ENCODE data around the gene NCKAP1.
A peak's percentile ranks its signal among the peaks of the same experiment; 100 is the strongest.
"Not testable (repeated sequence)": the region's sequence is repeated elsewhere in the genome, so short reads cannot be mapped to it uniquely, and the experiment has no call there.

NCKAP1 gene, protein sequence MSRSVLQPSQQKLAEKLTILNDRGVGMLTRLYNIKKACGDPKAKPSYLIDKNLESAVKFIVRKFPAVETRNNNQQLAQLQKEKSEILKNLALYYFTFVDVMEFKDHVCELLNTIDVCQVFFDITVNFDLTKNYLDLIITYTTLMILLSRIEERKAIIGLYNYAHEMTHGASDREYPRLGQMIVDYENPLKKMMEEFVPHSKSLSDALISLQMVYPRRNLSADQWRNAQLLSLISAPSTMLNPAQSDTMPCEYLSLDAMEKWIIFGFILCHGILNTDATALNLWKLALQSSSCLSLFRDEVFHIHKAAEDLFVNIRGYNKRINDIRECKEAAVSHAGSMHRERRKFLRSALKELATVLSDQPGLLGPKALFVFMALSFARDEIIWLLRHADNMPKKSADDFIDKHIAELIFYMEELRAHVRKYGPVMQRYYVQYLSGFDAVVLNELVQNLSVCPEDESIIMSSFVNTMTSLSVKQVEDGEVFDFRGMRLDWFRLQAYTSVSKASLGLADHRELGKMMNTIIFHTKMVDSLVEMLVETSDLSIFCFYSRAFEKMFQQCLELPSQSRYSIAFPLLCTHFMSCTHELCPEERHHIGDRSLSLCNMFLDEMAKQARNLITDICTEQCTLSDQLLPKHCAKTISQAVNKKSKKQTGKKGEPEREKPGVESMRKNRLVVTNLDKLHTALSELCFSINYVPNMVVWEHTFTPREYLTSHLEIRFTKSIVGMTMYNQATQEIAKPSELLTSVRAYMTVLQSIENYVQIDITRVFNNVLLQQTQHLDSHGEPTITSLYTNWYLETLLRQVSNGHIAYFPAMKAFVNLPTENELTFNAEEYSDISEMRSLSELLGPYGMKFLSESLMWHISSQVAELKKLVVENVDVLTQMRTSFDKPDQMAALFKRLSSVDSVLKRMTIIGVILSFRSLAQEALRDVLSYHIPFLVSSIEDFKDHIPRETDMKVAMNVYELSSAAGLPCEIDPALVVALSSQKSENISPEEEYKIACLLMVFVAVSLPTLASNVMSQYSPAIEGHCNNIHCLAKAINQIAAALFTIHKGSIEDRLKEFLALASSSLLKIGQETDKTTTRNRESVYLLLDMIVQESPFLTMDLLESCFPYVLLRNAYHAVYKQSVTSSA

DNA sequence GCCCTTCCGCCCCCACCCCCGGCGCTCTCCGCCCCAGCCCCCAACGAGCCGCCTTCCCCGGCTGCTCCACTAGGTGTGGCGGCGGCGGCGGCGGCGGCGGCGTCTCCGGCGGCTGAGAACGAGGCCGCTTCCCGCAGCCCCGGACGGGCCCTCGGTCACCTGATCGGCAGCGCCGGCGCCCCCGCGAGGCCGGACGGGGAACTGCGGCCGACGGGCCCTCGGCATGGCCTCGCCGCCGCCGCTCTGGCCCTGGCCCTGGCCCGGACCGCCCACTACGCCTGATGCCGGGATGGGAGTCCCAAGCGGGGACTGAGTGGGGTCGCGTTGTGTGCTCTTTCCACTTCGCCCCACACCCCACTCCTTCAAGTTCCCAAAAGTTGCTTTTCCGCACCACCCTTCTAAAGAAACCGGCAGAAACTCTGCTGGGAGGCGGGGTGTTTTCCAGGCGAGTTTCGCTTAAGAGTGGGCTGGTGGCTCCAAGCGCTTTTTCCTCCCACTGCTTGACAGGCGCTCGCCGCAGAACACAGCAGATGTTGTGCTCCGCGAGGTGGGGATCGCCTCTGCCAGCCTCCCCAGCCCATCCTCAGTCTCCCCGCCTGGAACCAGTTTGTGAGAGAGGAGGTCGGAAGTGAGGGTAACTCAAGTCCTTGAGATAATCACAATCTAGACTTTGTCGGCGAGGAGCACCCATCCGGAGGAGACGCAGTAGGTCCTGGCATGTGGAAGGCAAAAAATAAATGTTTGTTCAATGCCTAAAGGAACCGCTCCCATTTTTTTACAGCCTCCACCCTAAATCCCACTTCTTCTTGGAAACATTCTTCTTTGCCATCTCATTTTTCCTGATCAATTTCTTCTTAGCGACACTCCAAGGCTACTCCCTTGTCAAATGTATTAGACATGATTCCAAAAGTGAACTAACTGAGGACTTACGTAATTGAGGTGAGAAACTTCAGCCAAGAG is at the start of gene NCKAP1:
Gene NCKAP1, minus strand, starts transcription at position 117 of the 960 bp plus-strand sequence. CDS start 358 bp downstream, outside the sequence.
- intact Hi-C loops (cut with DNase I), result loop anchor here (2.0 to 10.0 kb wide), 2 partner anchors 40 to 86 kb away; partner anchors contain the start of genes DUSP19 and NUP35
- peak; percentile 74 to 97 (median 82) for DNase-seq

DNA sequence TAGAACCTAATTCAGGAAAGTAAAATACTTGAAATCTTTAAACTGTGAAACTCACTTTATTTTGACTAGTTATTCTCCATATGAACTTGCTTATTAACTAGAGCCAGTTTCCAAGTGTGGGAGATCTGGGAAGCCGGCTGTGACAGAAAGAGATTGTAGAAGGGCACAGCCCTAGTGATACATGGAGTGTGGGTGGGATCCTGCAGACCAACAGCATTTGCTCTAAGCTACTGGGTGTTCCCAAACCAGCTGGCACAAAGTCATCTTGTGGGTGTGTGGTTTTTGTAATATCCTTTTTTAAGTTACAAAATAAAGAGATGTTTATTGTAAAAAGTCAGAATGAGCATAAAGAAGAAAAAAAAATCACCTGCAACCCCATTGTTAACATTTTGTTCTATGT is 43.7 kb upstream of the NCKAP1 start:
- DNase-seq, result peak in 6 of 10 donors; percentile 20 to 85 (median 42)
- intact Hi-C loops (cut with DNase I), result no loop called here

DNA sequence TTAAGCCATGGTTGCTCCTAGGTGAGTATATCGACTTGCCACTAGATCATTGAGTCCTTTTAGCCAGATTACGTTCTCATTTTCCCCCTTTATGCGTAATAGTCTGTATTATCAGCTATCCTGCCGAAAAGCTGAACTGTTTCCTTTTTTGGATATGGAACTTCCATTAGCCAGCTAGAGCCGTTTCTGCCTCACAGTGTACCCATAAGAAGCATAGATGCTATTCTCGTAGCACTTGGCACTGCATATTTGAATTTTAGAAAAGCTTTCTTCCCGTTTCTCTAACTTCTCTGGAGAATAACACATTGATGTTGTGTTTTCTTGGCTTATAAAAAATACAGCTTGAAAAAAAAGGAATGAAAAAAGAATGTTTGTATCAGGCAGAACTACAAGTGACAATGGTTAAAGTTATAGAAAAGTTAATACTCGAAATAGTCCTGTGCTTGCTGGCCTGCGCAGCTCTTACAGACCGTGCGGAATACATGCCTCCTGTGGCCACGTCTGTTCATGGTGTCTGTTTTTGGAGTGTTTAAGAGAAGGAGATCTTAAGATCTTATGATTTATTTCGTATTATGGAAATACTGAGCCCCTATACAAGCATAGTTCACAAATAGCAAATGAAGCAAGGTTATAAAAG is 41.0 kb upstream of the NCKAP1 start:
- peak in 1 of 10 donors; percentile 66 for DNase-seq
- intact Hi-C loops (cut with DNase I), result loop anchor here (2.0 to 5.0 kb wide), 3 partner anchors 40 to 362 kb away; partner anchors contain the start of genes DNAJC10, NCKAP1 and NUP35

DNA sequence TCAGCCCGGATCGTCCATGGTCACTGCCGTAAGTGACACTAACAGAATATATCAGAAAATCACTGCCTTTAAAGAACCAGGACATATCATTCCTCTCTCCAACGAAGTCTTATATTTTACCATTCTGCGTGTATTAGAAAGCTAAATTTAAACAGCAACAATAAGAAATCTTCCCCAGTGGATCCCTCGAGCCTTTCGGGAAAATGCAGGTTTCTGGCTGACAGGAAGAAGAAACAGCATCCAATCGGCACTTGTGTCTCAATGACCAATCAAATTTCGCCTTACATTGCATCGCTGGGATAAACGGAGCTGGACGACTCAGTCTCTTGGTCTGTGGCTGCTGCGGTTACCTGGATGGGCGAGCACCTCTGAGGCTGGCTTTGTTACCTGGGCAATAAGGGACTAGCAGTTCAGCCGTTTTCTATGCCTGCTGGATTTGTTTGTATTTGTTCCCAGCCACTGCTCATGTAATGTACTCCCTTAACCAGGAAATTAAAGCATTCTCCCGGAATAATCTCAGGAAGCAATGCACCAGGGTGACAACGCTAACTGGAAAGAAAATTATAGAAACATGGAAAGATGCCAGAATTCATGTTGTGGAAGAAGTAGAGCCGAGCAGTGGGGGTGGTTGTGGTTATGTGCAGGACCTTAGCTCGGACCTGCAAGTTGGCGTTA is 40.3 kb upstream of the NCKAP1 start, which contains the start of gene DUSP19:
Gene DUSP19, plus strand, starts transcription at position 284 of the 675 bp plus-strand sequence. Its CDS starts 187 bp downstream, at position 471.
- DNase-seq, result peak; percentile 56 to 97 (median 88)

GRCh38 chr2:183078163-183078463 is 39.9 kb upstream of the NCKAP1 start:
- intact Hi-C loops (cut with DNase I), result loop anchor here (2.0 to 5.0 kb wide), 3 partner anchors 39 to 361 kb away; partner anchors contain the start of genes DNAJC10, NCKAP1 and NUP35

More for the DNA sequence above, 40.3 kb upstream of the NCKAP1 start, which contains the start of gene DUSP19:
- intact Hi-C loops (cut with DNase I), result loop anchor here (2.0 to 5.0 kb wide), 3 partner anchors 40 to 361 kb away; partner anchors contain the start of genes DNAJC10, NCKAP1 and NUP35

DNA sequence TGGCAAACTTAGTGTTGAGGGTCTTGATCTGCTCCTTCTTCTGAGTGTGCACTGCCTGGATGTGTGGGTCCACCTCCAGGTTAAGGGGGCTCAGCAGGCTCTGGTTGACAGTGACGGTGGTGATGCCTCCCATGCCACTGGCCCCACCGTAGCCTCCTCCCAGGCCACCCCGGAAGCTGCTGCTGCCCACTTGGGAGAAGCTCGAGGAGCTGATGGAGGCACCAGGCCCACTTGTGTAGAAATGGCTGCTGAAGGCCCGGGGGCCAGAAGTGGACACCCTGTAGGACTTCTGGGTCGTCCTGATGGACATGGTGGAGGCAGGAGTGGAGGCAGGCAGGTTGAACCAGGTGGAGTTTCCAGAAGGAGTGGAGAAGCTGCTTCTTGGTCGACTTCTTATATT is 33.9 kb upstream of the NCKAP1 start:
- DNase-seq, result no peak
- intact Hi-C loops (cut with DNase I), result no loop called here

More at GRCh38 chr2:183078163-183078463, 39.9 kb upstream of the NCKAP1 start:
- DNase-seq, result peak in 2 of 10 donors; percentile 34 to 76

DNA sequence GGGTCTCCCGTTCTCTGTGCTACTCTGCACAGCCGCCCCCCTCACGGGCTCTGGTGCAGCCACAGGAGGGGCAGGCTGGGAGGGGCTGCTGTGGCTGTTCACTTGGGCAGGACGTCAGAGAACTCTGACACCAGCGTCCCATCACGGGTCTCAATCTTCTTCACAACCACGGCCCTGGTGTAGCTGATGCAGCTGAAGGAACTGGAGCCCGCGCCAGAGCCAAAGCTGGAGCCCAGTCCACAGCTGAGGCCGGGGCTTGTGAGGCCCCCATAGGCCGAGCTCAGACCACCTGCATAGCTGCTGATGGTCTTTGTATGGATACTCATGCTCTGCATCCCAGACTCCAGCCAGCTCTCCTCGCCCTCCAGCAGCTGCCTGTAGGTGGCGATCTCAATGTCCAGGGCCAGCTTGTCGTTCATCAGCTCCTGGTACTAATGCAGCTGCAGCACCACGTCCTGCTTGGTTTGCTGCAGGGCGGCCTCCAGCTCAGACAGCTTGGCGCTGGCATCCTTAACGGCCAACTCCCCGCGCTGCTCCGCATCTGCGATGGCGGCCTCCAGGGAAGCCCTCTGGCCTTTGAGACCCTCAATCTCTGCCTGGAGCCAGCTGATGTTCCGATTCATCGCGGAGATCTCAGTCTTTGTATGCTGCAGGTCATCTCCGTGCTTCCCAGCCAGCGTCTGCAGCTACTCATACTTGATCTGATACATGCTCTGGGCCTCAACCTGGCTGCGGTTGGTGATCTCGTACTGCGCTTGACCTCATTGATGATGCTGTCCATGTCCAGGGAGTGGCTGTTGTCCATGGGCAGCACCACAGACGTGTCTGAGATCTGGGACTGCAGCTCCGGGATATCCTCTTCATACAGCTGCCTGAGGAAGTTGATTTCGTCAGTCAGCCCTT is 32.9 kb upstream of the NCKAP1 start:
- peak in 4 of 10 donors; percentile 20 to 88 (median 28) for DNase-seq
- intact Hi-C loops (cut with DNase I), result no loop called here

DNA sequence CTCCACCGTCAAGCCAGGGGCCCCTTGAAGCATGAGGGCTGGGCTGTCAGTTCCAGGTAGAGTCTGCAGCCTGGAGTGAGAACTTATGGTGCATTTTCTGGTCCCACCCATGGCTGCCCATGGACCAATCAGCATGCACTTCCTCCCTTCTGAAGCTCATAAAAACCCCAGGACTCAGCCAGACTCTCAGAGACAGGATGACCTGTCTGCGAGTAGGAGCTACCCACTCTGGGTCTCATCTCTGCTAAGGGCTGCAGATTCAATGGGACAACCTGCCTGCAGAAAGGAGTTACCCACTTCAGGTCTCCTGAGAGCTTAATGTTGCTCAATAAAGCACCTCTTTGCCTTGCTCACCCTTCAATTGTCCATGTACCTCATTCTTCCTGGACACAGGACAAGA is 30.9 kb upstream of the NCKAP1 start:
- intact Hi-C loops (cut with DNase I), result no loop called here
- DNase-seq, result no peak

DNA sequence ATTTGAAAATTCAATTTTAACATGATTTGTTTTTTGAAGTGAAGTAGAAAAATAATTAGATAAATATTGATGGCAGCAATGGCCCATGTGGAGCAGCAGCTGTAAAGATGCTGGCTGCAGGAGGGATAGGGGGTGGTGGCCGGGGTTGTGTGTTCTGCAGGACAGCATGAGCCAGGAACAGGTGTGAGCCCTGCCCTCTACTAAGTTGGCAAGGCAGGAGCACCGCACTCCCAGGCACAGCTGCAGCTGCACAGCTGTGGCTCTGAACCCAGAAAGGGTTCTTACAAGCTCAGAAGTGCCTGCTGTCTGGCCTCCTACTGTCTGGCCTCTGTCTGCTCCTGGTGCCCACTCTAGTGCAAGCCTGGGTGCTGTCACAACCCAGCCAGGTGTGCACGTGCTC is 30.3 kb upstream of the NCKAP1 start:
- no peak for DNase-seq
- intact Hi-C loops (cut with DNase I), result no loop called here

DNA sequence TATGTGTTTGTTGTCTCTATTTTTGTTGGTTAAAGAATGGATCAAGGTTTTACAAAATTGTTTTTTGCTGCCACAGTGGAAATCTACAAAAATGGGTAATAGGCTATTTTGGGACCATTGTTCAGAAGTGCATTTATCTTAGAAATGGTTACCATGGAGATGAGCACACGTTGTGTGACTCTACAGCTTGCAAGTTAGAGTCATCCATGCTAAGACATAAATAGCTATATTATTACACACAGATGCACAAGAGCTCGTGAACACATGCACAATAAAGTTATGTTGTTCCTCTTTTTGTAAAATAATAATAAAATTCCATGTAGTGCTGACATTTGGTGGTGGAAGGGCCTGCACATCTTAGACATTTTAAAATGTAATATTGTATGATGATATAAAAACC is 24.8 kb upstream of the NCKAP1 start:
- intact Hi-C loops (cut with DNase I), result no loop called here
- no peak for DNase-seq

GRCh38 chr2:183060571-183061231 is 22.4 kb upstream of the NCKAP1 start:
- intact Hi-C loops (cut with DNase I), result no loop called here

GRCh38 chr2:183059561-183059960 is 21.3 kb upstream of the NCKAP1 start:
- no peak for DNase-seq
- intact Hi-C loops (cut with DNase I), result no loop called here

More at GRCh38 chr2:183060571-183061231, 22.4 kb upstream of the NCKAP1 start:
- no peak for DNase-seq

- intact Hi-C loops (cut with DNase I), result no loop called here
- no peak for DNase-seq
Observed at GRCh38 chr2:183057333-183057985, 19.2 kb upstream of the NCKAP1 start.

- DNase-seq, result no peak
- intact Hi-C loops (cut with DNase I), result no loop called here
Observed at GRCh38 chr2:183049420-183049819, 11.2 kb upstream of the NCKAP1 start.

- intact Hi-C loops (cut with DNase I); DNase-seq: not testable (repeated sequence)
Observed at GRCh38 chr2:183047486-183048125, 9.3 kb upstream of the NCKAP1 start.

Data from posterior cingulate gyrus (tissue), 11 donors.